ENCODE measurements around the gene TMPRSS4.

- TF ChIP-seq, protein P1, sequence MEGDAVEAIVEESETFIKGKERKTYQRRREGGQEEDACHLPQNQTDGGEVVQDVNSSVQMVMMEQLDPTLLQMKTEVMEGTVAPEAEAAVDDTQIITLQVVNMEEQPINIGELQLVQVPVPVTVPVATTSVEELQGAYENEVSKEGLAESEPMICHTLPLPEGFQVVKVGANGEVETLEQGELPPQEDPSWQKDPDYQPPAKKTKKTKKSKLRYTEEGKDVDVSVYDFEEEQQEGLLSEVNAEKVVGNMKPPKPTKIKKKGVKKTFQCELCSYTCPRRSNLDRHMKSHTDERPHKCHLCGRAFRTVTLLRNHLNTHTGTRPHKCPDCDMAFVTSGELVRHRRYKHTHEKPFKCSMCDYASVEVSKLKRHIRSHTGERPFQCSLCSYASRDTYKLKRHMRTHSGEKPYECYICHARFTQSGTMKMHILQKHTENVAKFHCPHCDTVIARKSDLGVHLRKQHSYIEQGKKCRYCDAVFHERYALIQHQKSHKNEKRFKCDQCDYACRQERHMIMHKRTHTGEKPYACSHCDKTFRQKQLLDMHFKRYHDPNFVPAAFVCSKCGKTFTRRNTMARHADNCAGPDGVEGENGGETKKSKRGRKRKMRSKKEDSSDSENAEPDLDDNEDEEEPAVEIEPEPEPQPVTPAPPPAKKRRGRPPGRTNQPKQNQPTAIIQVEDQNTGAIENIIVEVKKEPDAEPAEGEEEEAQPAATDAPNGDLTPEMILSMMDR (IDR thresholded peaks at IDR 0.05): no peak
- TF ChIP-seq POLR2A (IDR thresholded peaks at IDR 0.05): no peak
These were observed 58.9 kb downstream of the TMPRSS4 start for GRCh38 chr11:118135796-118136165.
